ENCODE measurements around the gene HYLS1.
"Not testable (repeated sequence)": the region's sequence is repeated elsewhere in the genome, so short reads cannot be mapped to it uniquely, and the experiment has no call there.

Gene HYLS1

GRCh38 chr11:125903711-125904659 lies 16.5 kb downstream of the HYLS1 start, which contains the start of gene DDX25:
Gene DDX25, plus strand, starts transcription at chr11:125904508. Its CDS starts 10 bp downstream, at chr11:125904518.
- Histone ChIP-seq H3K4me1 (ENCODE audit: control insufficient read depth in 1 of 2, insufficient read depth in 2 of 2, low read length in 2 of 2) (peaks cover 4 to 16% of the 10 kb centered on the region in 2 donors), H3K27ac (ENCODE audit: low read length) (no peak within 1 kb of the TSS), H3K4me3 (ENCODE audit: low read depth in 1 of 2, low read length in 2 of 2) (peak within 1 kb of the TSS; percentile 71 to 92), H3K36me3 (ENCODE audit: control insufficient read depth in 1 of 2, insufficient read depth in 2 of 2, low read length in 2 of 2) (peaks cover 12 to 14% of the 10 kb centered on the region in 2 donors), H3K9me3 (ENCODE audit: control insufficient read depth in 1 of 2, low read length in 2 of 2) (no peaks in the 10 kb centered on the region), H3K27me3 (ENCODE audit: low read depth, low read length) (peaks cover 6% of the 10 kb centered on the region)

- Histone ChIP-seq H3K4me3 (ENCODE audit: low read depth in 1 of 2, low read length in 2 of 2) (peak overlapping the region in 1 of 2 donors; percentile 71), H3K9me3 (ENCODE audit: control insufficient read depth in 1 of 2, low read length in 2 of 2) (no peaks in the 10 kb centered on the region), H3K36me3 (ENCODE audit: control insufficient read depth in 1 of 2, insufficient read depth in 2 of 2, low read length in 2 of 2) (peaks cover 7 to 8% of the 10 kb centered on the region in 2 donors), H3K4me1 (ENCODE audit: control insufficient read depth in 1 of 2, insufficient read depth in 2 of 2, low read length in 2 of 2) (peaks cover 4 to 16% of the 10 kb centered on the region in 2 donors), H3K27me3 (ENCODE audit: low read depth, low read length) (peaks cover 6% of the 10 kb centered on the region), H3K27ac (ENCODE audit: low read length) (no peak overlapping the region)
Observed at GRCh38 chr11:125904678-125905077, 17.2 kb downstream of the HYLS1 start.

DNA sequence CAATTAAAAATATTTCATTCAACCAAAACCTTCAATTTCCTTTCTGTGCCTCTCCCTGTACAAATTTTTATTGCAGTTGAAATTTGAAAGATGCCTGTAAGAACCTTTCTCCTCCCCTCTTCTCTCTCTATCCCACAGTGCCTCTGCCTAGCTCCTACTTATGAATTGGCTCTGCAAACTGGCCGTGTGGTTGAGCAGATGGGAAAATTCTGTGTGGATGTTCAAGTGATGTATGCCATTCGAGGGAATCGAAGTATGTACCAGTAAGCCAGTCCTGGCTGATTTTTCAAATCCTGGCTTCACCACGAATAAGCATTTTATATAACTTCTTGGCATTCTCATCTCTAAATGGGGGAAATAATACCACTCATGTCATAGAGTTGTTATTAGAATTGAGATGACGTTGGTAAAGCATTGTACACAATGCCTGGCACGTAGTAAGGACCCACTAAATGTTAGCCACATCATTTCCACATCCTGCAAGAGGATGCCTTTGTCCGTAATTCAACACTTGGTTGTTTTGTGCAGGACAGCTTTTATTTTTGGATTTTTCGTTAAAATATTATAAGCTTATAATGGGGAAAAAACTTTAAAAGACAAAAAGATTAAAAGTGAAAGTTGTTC lies 22.9 kb downstream of the HYLS1 start:
- Histone ChIP-seq H3K4me1 (ENCODE audit: control insufficient read depth in 1 of 2, insufficient read depth in 2 of 2, low read length in 2 of 2) (no peaks in the 10 kb centered on the region), H3K9me3 (ENCODE audit: control insufficient read depth in 1 of 2, low read length in 2 of 2) (no peaks in the 10 kb centered on the region), H3K36me3 (ENCODE audit: control insufficient read depth in 1 of 2, insufficient read depth in 2 of 2, low read length in 2 of 2) (no peaks in the 10 kb centered on the region), H3K27me3 (ENCODE audit: low read depth, low read length) (no peaks in the 10 kb centered on the region), H3K4me3 (ENCODE audit: low read depth in 1 of 2, low read length in 2 of 2) (no peak overlapping the region), H3K27ac (ENCODE audit: low read length) (no peak overlapping the region)

- H3K27me3 ChIP-seq (ENCODE audit: low read depth, low read length); H3K9me3 ChIP-seq (ENCODE audit: control insufficient read depth in 1 of 2, low read length in 2 of 2); H3K4me1 ChIP-seq (ENCODE audit: control insufficient read depth in 1 of 2, insufficient read depth in 2 of 2, low read length in 2 of 2); H3K36me3 ChIP-seq (ENCODE audit: control insufficient read depth in 1 of 2, insufficient read depth in 2 of 2, low read length in 2 of 2); H3K27ac ChIP-seq (ENCODE audit: low read length); H3K4me3 ChIP-seq (ENCODE audit: low read depth in 1 of 2, low read length in 2 of 2): not testable (repeated sequence)
Observed at GRCh38 chr11:125914601-125915000, 27.1 kb downstream of the HYLS1 start.

DNA sequence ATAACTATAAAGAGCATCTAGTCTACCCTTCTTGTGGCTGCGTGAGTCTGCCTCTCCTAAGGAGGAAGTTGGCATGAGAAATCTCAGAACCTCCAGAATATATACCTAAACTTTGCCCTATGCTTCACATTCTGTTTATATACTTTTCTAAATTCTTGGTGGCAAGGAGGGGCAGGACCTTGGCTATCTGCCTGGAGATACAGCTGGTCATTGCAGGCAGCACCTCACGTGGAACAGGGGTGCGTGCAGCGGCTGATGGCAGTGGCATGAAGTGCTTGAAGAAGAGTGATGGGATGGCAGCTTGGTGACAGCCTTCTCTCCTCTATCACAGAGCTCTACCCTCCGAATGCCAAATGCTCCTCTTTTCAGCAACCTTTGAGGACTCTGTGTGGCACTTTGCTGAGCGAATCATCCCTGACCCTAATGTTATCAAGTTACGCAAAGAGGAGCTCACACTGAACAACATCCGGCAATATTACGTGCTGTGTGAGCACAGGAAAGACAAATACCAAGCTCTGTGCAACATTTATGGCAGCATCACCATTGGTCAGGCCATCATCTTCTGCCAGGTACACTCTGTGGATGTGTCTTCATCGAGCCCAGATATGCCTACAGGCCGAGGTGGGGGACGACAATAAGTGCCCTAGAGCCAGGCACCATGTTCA lies 29.3 kb downstream of the HYLS1 start:
- Histone ChIP-seq H3K27ac (ENCODE audit: low read length) (no peak overlapping the region), H3K9me3 (ENCODE audit: control insufficient read depth in 1 of 2, low read length in 2 of 2) (no peaks in the 10 kb centered on the region), H3K36me3 (ENCODE audit: control insufficient read depth in 1 of 2, insufficient read depth in 2 of 2, low read length in 2 of 2) (no peaks in the 10 kb centered on the region), H3K4me3 (ENCODE audit: low read depth in 1 of 2, low read length in 2 of 2) (no peak overlapping the region), H3K27me3 (ENCODE audit: low read depth, low read length) (no peaks in the 10 kb centered on the region), H3K4me1 (ENCODE audit: control insufficient read depth in 1 of 2, insufficient read depth in 2 of 2, low read length in 2 of 2) (no peaks in the 10 kb centered on the region)

DNA sequence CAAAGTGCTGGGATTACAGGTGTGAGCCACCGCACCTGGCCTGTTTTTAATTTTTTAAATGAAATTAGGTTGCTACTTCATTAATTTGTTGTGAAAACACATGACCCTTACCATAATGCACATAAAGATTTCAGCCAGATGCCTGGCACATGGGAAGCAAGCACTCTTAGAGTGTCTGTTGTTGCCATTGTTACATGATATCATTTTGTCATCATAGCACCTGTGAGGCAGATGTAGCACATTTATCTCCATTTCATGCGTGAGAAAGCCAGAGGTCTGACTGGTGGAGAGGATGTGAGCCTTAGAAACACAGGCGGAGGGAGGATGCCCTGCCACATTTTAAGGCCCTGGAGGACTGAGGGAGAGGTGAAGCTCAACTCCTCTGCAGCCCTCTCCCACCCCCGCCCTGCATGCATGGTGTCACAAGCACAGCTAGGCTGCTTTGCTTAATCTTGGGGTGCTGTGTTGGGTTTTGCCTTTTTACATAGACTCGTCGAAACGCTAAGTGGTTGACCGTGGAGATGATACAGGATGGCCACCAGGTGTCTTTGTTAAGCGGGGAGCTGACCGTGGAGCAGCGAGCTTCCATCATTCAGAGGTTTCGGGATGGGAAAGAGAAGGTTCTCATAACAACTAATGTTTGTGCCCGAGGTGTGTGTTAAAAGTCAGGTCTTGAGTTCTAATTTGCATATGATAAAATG lies 30.8 kb downstream of the HYLS1 start:
- Histone ChIP-seq H3K4me1 (ENCODE audit: control insufficient read depth in 1 of 2, insufficient read depth in 2 of 2, low read length in 2 of 2) (no peaks in the 10 kb centered on the region), H3K27me3 (ENCODE audit: low read depth, low read length) (no peaks in the 10 kb centered on the region), H3K36me3 (ENCODE audit: control insufficient read depth in 1 of 2, insufficient read depth in 2 of 2, low read length in 2 of 2) (no peaks in the 10 kb centered on the region), H3K4me3 (ENCODE audit: low read depth in 1 of 2, low read length in 2 of 2) (no peak overlapping the region), H3K27ac (ENCODE audit: low read length) (no peak overlapping the region), H3K9me3 (ENCODE audit: control insufficient read depth in 1 of 2, low read length in 2 of 2) (no peaks in the 10 kb centered on the region)

DNA sequence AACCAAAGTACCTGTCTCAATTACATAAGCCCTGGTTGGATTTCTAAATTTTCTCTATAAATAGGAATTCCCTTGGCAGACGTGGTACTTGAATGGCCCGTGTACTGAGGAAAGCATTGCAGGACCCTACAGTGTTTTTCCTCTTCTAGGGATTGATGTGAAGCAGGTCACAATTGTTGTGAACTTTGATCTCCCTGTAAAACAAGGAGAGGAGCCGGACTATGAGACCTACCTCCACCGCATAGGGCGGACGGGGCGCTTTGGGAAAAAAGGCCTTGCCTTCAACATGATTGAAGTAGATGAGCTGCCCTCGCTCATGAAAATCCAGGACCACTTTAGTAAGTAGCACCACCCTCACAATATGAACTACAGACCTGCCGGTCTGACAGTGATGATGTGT lies 33.6 kb downstream of the HYLS1 start:
- Histone ChIP-seq H3K4me3 (ENCODE audit: low read depth in 1 of 2, low read length in 2 of 2) (no peak overlapping the region), H3K27ac (ENCODE audit: low read length) (no peak overlapping the region), H3K27me3 (ENCODE audit: low read depth, low read length) (no peaks in the 10 kb centered on the region), H3K9me3 (ENCODE audit: control insufficient read depth in 1 of 2, low read length in 2 of 2) (no peaks in the 10 kb centered on the region), H3K36me3 (ENCODE audit: control insufficient read depth in 1 of 2, insufficient read depth in 2 of 2, low read length in 2 of 2) (no peaks in the 10 kb centered on the region), H3K4me1 (ENCODE audit: control insufficient read depth in 1 of 2, insufficient read depth in 2 of 2, low read length in 2 of 2) (peaks cover 3 to 10% of the 10 kb centered on the region in 2 donors)

- Histone ChIP-seq H3K4me1 (ENCODE audit: control insufficient read depth in 1 of 2, insufficient read depth in 2 of 2, low read length in 2 of 2) (peaks cover 3 to 12% of the 10 kb centered on the region in 2 donors), H3K27me3 (ENCODE audit: low read depth, low read length) (no peaks in the 10 kb centered on the region), H3K4me3 (ENCODE audit: low read depth in 1 of 2, low read length in 2 of 2) (no peak overlapping the region), H3K9me3 (ENCODE audit: control insufficient read depth in 1 of 2, low read length in 2 of 2) (no peaks in the 10 kb centered on the region), H3K36me3 (ENCODE audit: control insufficient read depth in 1 of 2, insufficient read depth in 2 of 2, low read length in 2 of 2) (no peaks in the 10 kb centered on the region), H3K27ac (ENCODE audit: low read length) (no peak overlapping the region)
Observed at GRCh38 chr11:125922156-125922555, 34.7 kb downstream of the HYLS1 start.

GRCh38 chr11:125923012-125923579 lies 35.6 kb downstream of the HYLS1 start:
- peaks cover 3 to 12% of the 10 kb centered on the region in 2 donors for H3K4me1 ChIP-seq (ENCODE audit: control insufficient read depth in 1 of 2, insufficient read depth in 2 of 2, low read length in 2 of 2)
- H3K36me3 ChIP-seq (ENCODE audit: control insufficient read depth in 1 of 2, insufficient read depth in 2 of 2, low read length in 2 of 2) = no peaks in the 10 kb centered on the region

GRCh38 chr11:125923633-125924032 lies 36.2 kb downstream of the HYLS1 start:
- no peaks in the 10 kb centered on the region for H3K27me3 ChIP-seq (ENCODE audit: low read depth, low read length)
- peaks cover 3 to 12% of the 10 kb centered on the region in 2 donors for H3K4me1 ChIP-seq (ENCODE audit: control insufficient read depth in 1 of 2, insufficient read depth in 2 of 2, low read length in 2 of 2)
- no peak overlapping the region for H3K4me3 ChIP-seq (ENCODE audit: low read depth in 1 of 2, low read length in 2 of 2)
- no peaks in the 10 kb centered on the region for H3K9me3 ChIP-seq (ENCODE audit: control insufficient read depth in 1 of 2, low read length in 2 of 2)
- H3K36me3 ChIP-seq (ENCODE audit: control insufficient read depth in 1 of 2, insufficient read depth in 2 of 2, low read length in 2 of 2) = no peaks in the 10 kb centered on the region
- H3K27ac ChIP-seq (ENCODE audit: low read length) = no peak overlapping the region

More at GRCh38 chr11:125923012-125923579, 35.6 kb downstream of the HYLS1 start:
- no peaks in the 10 kb centered on the region for H3K27me3 ChIP-seq (ENCODE audit: low read depth, low read length)
- no peak overlapping the region for H3K4me3 ChIP-seq (ENCODE audit: low read depth in 1 of 2, low read length in 2 of 2)
- H3K27ac ChIP-seq (ENCODE audit: low read length) = no peak overlapping the region
- H3K9me3 ChIP-seq (ENCODE audit: control insufficient read depth in 1 of 2, low read length in 2 of 2) = no peaks in the 10 kb centered on the region

Measured in muscle layer of duodenum (tissue), 2 donors.